HepG2 (cell line): ENCODE measurements around the gene ZNF430. TPM values are rescaled to one million over a fixed set of nuclear protein-coding genes. Genes with fewer than 3 reads are reported as not detected.
A peak's percentile ranks its signal among the peaks of the same experiment; 100 is the strongest.

Experiments
- ATAC-seq: fragments of 200-7000 bp; cut with Tn5 transposase; 3 replicates; pipeline ENCODE4 v1.9.1; 2020; ENCODE audit warnings: mild to moderate bottlenecking, moderate library complexity
- BruUV-seq: library from RNA; stranded (reverse); fragments of 400-500 nt; replicated peaks from 2 replicates; lab custom pipeline; 2021; lab: Mats Ljungman, UMichigan
- CTCF ChIA-PET: fragments of 300-600 bp; formaldehyde crosslinking; extraction: SDS; loops from one replicate; lab custom pipeline; 2021; ENCODE audit warnings: low total read pairs, inconsistent platforms, low intra/inter-chr PET ratio; lab: Yijun Ruan, JAX
- POLR2A ChIA-PET: fragments of 350-600 bp; sonication (Branson Sonifier 250); formaldehyde crosslinking; loops from one replicate; lab custom pipeline; 2020; ENCODE audit warnings: antibody characterized with exemption, inconsistent platforms; lab: Yijun Ruan, JAX
- DNase-seq: peaks from one replicate; pipeline ENCODE4 v3.0.0-alpha.2; 2015; ENCODE audit warnings: low spot score
- FAIRE-seq: peaks from 3 replicates; lab custom pipeline; 2011; peaks lifted over from hg19 to GRCh38; lab: Jason Lieb, UNC
- H2AFZ ChIP-seq: one replicate; pipeline ENCODE4 v1.6.1; 2011; ENCODE audit warnings: low read length, inconsistent platforms
- H3K27ac ChIP-seq: fragments of 300-600 bp; 3 replicates; pipeline ENCODE4 v1.8.0; 2011; ENCODE audit warnings: mixed run types, mild to moderate bottlenecking, mixed read lengths, low read length, inconsistent platforms; ENCODE audit not compliant: insufficient read depth; ENCODE audit errors: extremely low read length
- H3K27me3 ChIP-seq, 2 experiments: fragments of 200-600 bp in 1 of 2; 2 replicates in 1 of 2; 3 replicates in 1 of 2; pipeline versions ENCODE4 v1.6.0 to v1.8.0; 2011; ENCODE audit warnings: low read length in 2 of 2, mild to moderate bottlenecking in 2 of 2, moderate library complexity in 2 of 2, inconsistent platforms in 1 of 2; ENCODE audit not compliant: insufficient read depth in 2 of 2, control insufficient read depth in 1 of 2
- H3K36me3 ChIP-seq, 2 experiments: fragments of 200-600 bp in 1 of 2; replicated peaks in 1 of 2; 2 replicates in 1 of 2; 3 replicates in 1 of 2; pipeline versions ENCODE4 v1.5.1 to v1.8.0; 2011; ENCODE audit warnings: low read length in 2 of 2, inconsistent platforms in 1 of 2; ENCODE audit not compliant: insufficient read depth in 2 of 2, control insufficient read depth in 1 of 2
- H3K4me1 ChIP-seq: 2 replicates; pipeline ENCODE4 v1.5.1; 2012; ENCODE audit warnings: low read length, inconsistent platforms; ENCODE audit not compliant: insufficient read depth
- H3K4me2 ChIP-seq: 2 replicates; pipeline ENCODE4 v1.6.0; 2011; ENCODE audit warnings: low read depth, low read length, inconsistent platforms
- H3K4me3 ChIP-seq, 3 experiments: fragments of 200-600 bp in 1 of 3; sonication (generic), shearing (Covaris generic) in 1 of 3; replicated peaks in 1 of 3; 2 replicates each; pipeline ENCODE4 v1.5.1; 2011 to 2016; ENCODE audit warnings: low read length in 3 of 3, inconsistent platforms in 2 of 3, low read depth in 2 of 3, mild to moderate bottlenecking in 2 of 3, control low read depth in 1 of 3, mixed read lengths in 1 of 3; ENCODE audit not compliant: insufficient read depth in 1 of 3
- H3K79me2 ChIP-seq: one replicate; pipeline ENCODE4 v1.6.1; 2011; ENCODE audit warnings: low read length, inconsistent platforms; ENCODE audit not compliant: insufficient read depth
- H3K9ac ChIP-seq: 2 replicates; pipeline ENCODE4 v1.6.0; 2011; ENCODE audit warnings: mild to moderate bottlenecking, low read depth, low read length, inconsistent platforms; ENCODE audit not compliant: insufficient read depth
- H3K9me3 ChIP-seq: 2 replicates; pipeline ENCODE4 v1.5.1; 2012; ENCODE audit warnings: mild to moderate bottlenecking, low read length
- H4K20me1 ChIP-seq: 2 replicates; pipeline ENCODE4 v1.6.0; 2011; ENCODE audit warnings: inconsistent platforms, mild to moderate bottlenecking, low read length, moderate library complexity; ENCODE audit not compliant: insufficient read depth
- ARNTL ChIP-seq: sonication (generic); formaldehyde crosslinking; IDR thresholded peaks from 2 replicates; pipeline ENCODE4 v1.4.0; 2020; ENCODE audit warnings: mild to moderate bottlenecking, missing genetic modification reagents
- FOXA1 ChIP-seq, 2 experiments: fragments of 450-650 bp in 1 of 2; sonication (generic) in 1 of 2; formaldehyde crosslinking in 1 of 2; IDR thresholded peaks; 2 replicates each; pipeline versions ENCODE4 v1.4.0 to v1.6.1; 2016 to 2020; ENCODE audit warnings: missing genetic modification reagents in 1 of 2
- NFRKB ChIP-seq: fragments of 450-650 bp; IDR thresholded peaks from 2 replicates; pipeline ENCODE4 v1.6.1; 2017
- NR3C1 ChIP-seq: sonication (generic); formaldehyde crosslinking; IDR thresholded peaks from 2 replicates; pipeline ENCODE4 v1.4.0; 2020; ENCODE audit warnings: missing genetic modification reagents
- PRMT3 ChIP-seq: sonication (generic); formaldehyde crosslinking; IDR thresholded peaks from 2 replicates; pipeline ENCODE4 v1.8.1; 2022; ENCODE audit warnings: low read depth, mild to moderate bottlenecking, moderate library complexity, missing genetic modification reagents, borderline replicate concordance
- SNRNP70 ChIP-seq: fragments of 200-400 bp; formaldehyde crosslinking; IDR thresholded peaks from 2 replicates; pipeline ENCODE4 v1.6.1; 2017; ENCODE audit warnings: mild to moderate bottlenecking, low read depth, low read length, moderate library complexity
- SUZ12 ChIP-seq: fragments of 150-350 bp; IDR thresholded peaks from 2 replicates; pipeline ENCODE4 v1.6.1; 2014; ENCODE audit warnings: low read depth, low read length
- TBP ChIP-seq: sonication (generic); formaldehyde crosslinking; IDR thresholded peaks from 2 replicates; pipeline ENCODE4 v1.5.0; 2020; ENCODE audit warnings: missing genetic modification reagents
- TEAD3 ChIP-seq: optimal IDR thresholded peaks from 2 replicates; pipeline ENCODE3; 2016; ENCODE audit warnings: borderline replicate concordance
- ZBTB1 ChIP-seq: sonication (generic); formaldehyde crosslinking; IDR thresholded peaks from 2 replicates; pipeline ENCODE4 v1.4.0; 2020; ENCODE audit warnings: missing genetic modification reagents, borderline replicate concordance
- ZBTB20 ChIP-seq: sonication (generic); formaldehyde crosslinking; IDR thresholded peaks from 2 replicates; pipeline ENCODE4 v1.8.1; 2023; ENCODE audit warnings: missing genetic modification reagents, low read depth, mild to moderate bottlenecking, borderline replicate concordance
- ZNF232 ChIP-seq: sonication (generic); formaldehyde crosslinking; IDR thresholded peaks from 2 replicates; pipeline ENCODE4 v1.4.0; 2020; ENCODE audit warnings: missing genetic modification reagents, borderline replicate concordance
- ZNF256 ChIP-seq: sonication (generic); formaldehyde crosslinking; conservative IDR thresholded peaks from 2 replicates; pipeline ENCODE4 v1.4.0; 2020; ENCODE audit warnings: missing genetic modification reagents
- ZNF782 ChIP-seq: sonication (generic); formaldehyde crosslinking; IDR thresholded peaks from 2 replicates; pipeline ENCODE4 v1.4.0; 2020; ENCODE audit warnings: missing genetic modification reagents, mild to moderate bottlenecking, borderline replicate concordance
- ZNF792 ChIP-seq: IDR thresholded peaks from 2 replicates; pipeline ENCODE4 v1.6.1; 2016
- ZSCAN12 ChIP-seq: sonication (generic); formaldehyde crosslinking; IDR thresholded peaks from 2 replicates; pipeline ENCODE4 v1.9.0; 2021; ENCODE audit warnings: mild to moderate bottlenecking, missing genetic modification reagents
- ZSCAN31 ChIP-seq: sonication (generic); formaldehyde crosslinking; IDR thresholded peaks from 2 replicates; pipeline ENCODE4 v1.5.0; 2020; ENCODE audit warnings: low read depth, mild to moderate bottlenecking, missing genetic modification reagents
- WGBS: methylation state at CpG from one replicate; pipeline ENCODE4 v1.1.6; 2017; ENCODE audit warnings: low lambda C conversion rate; 5-methylcytosine and 5-hydroxymethylcytosine counted together
- in situ Hi-C: cut with HindIII; loops from 2 replicates; pipeline ENCODE4 v1.10.0; 2017; ENCODE audit warnings: low pct_unique_long_range_greater_than_20kb; ENCODE audit not compliant: extremely low pct_ligation_motif_present
- intact Hi-C: fragments of 100-400 bp; cut with micrococcal nuclease; formaldehyde crosslinking; loops from one replicate; pipeline ENCODE4 v1.10.0; 2022; ENCODE audit not compliant: unreplicated experiment
- polyA plus RNA-seq, 8 experiments: library from polyadenylated mRNA; depleted of rRNA in 3 of 8; stranded (reverse) in 7 of 8; unstranded in 1 of 8; fragments of >200 nt; fragmentation: Illumina TruSeq in 4 of 8; extraction: Trizol in 4 of 8; gene quantifications; 2 replicates each; pipeline versions ENCODE4 v1.2.1 to v1.2.3, GENCODE V29; 2011 to 2016; ENCODE audit warnings: low read depth in 4 of 8, missing spikeins in 1 of 8, mixed read lengths in 1 of 8; ENCODE audit not compliant: insufficient read depth in 1 of 8
- total RNA-seq, 5 experiments: library from RNA; depleted of rRNA; stranded (reverse); fragments of >200 nt; fragmentation: Illumina TruSeq; extraction: Trizol; gene quantifications; 2 replicates each; pipeline ENCODE4 v1.2.3, GENCODE V29; 2016; ENCODE audit warnings: low read depth in 1 of 5
- TF ChIP-seq, protein P1 (sequence below): sonication (generic); formaldehyde crosslinking; IDR thresholded peaks from 2 replicates; pipeline ENCODE4 v1.5.0; 2020; ENCODE audit warnings: mild to moderate bottlenecking, missing genetic modification reagents, borderline replicate concordance
- TF ChIP-seq, protein P2 (sequence below): IDR thresholded peaks from 2 replicates; pipeline ENCODE4 v1.6.1; 2012; ENCODE audit warnings: inconsistent platforms

Gene ZNF430
- total and polyA plus RNA-seq, 2 of the 13 experiments (the other 11 are each of a cell fraction or from before 2014, with no cell fraction given): 4.1 to 6.9 TPM

- peak overlapping the region; percentile 19 for H3K27ac ChIP-seq
- peak; percentile 37 for FAIRE-seq
Measured at GRCh38 chr19:21092109-21092508, 71.7 kb downstream of the ZNF430 start.

DNA sequence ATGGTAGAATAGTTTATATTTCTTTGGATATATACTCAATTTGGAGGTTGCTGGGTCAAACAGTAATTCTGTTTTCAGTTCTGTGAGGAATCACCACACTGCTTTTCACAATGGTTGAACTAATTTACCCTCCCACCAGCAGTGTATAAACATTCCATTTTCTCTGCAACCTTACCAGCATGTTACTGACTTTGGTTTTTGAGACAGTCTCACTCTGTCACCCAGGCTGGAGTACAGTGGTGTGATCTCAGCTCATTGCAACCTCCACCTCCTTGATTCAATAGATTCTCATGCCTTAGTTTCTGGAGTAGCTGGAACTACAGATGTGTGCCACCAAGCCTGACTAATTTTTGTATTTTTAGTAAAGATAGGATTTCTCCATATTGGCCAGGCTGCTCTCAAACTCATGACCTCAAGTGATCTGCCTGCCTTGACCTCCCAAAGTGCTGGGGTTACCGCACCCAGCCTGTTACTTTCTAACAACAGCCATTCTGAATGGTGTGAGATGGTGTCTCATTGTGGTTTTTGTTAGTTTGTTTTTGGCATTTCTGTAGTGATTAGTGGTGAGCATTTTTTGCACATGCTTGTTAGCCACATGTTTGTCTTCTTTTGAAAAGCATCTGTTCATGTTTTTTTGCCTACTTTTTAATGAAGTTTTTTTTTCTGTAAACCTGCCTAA lies 74.0 kb downstream of the ZNF430 start:
- H3K9ac ChIP-seq: no peak overlapping the region
- H2AFZ ChIP-seq: no peak overlapping the region
- no peak overlapping the region for H3K27ac ChIP-seq
- no peaks in the 10 kb centered on the region for H3K9me3 ChIP-seq
- BruUV-seq: no TSS peak
- FAIRE-seq (no peak), ATAC-seq (no peak), DNase-seq (no peak)
- no peaks in the 10 kb centered on the region for H3K79me2 ChIP-seq
- ChIA-PET CTCF (no interaction called here), POLR2A (no interaction called here)
- no peaks in the 10 kb centered on the region for H4K20me1 ChIP-seq
- 0 out of 5 replicates have a peak, but pooled peaks cover 0 to 7% of the 10 kb centered on the region in 2 experiments for H3K36me3 ChIP-seq
- 93% methylated on average over 1 of the region's 1 CpG for WGBS
- H3K4me1 ChIP-seq: peaks cover 9% of the 10 kb centered on the region
- no peak overlapping the region for H3K4me3 ChIP-seq
- H3K4me2 ChIP-seq: no peak overlapping the region
- H3K27me3 ChIP-seq: no peaks in the 10 kb centered on the region
- intact Hi-C loops (no loop called here), in situ Hi-C loops (no loop called here)
- TF ChIP-seq SUZ12: no peak
- no peak for TF ChIP-seq ZNF792 (CRISPR knock-in tag)
- no peak for TF ChIP-seq ARNTL (CRISPR knock-in tag)
- no peak for TF ChIP-seq TBP
- TF ChIP-seq ZSCAN12 (CRISPR knock-in tag): no peak
- no peak for TF ChIP-seq SNRNP70
- TF ChIP-seq ZSCAN31 (CRISPR knock-in tag): no peak
- TF ChIP-seq ZNF782 (CRISPR knock-in tag): no peak
- TF ChIP-seq ZNF232: no peak
- no peak for TF ChIP-seq NFRKB
- TF ChIP-seq, protein P1, sequence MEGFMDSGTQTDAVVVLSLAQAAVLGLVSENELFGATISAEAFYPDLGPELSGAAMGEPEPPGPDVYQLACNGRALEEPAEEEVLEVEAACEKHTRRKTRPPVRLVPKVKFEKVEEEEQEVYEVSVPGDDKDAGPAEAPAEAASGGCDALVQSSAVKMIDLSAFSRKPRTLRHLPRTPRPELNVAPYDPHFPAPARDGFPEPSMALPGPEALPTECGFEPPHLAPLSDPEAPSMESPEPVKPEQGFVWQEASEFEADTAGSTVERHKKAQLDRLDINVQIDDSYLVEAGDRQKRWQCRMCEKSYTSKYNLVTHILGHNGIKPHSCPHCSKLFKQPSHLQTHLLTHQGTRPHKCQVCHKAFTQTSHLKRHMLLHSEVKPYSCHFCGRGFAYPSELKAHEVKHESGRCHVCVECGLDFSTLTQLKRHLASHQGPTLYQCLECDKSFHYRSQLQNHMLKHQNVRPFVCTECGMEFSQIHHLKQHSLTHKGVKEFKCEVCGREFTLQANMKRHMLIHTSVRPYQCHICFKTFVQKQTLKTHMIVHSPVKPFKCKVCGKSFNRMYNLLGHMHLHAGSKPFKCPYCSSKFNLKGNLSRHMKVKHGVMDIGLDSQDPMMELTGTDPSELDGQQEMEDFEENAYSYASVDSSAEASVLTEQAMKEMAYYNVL: no peak

More at GRCh38 chr19:21092109-21092508, 71.7 kb downstream of the ZNF430 start:
- in situ Hi-C loops (no loop called here), intact Hi-C loops (no loop called here)
- POLR2A ChIA-PET: no interaction called here
- H2AFZ ChIP-seq: no peak overlapping the region
- TF ChIP-seq ZNF256: no peak
- no peak for TF ChIP-seq ZBTB20
- no peak for TF ChIP-seq NR3C1 (CRISPR knock-in tag)
- TF ChIP-seq, protein P2, sequence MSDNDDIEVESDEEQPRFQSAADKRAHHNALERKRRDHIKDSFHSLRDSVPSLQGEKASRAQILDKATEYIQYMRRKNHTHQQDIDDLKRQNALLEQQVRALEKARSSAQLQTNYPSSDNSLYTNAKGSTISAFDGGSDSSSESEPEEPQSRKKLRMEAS: no peak
- TF ChIP-seq PRMT3 (CRISPR knock-in tag): no peak
- peak; percentile 27 for TF ChIP-seq TEAD3 (CRISPR knock-in tag)
- TF ChIP-seq ZBTB1 (CRISPR knock-in tag): no peak
- TF ChIP-seq FOXA1 (IDR thresholded peaks at IDR 0.05): no peak
- TF ChIP-seq FOXA1 (CRISPR knock-in tag; IDR thresholded peaks at IDR 0.05): 0 out of 2 replicates have a peak, but pooled peaks have one; percentile 12
- TF ChIP-seq, all 625 proteins: peak for 2
- no peaks in the 10 kb centered on the region for H3K79me2 ChIP-seq
- H3K36me3 ChIP-seq: peaks cover 0 to 4% of the 10 kb centered on the region in 2 experiments; a peak in 1 of 5 replicates
- no peak overlapping the region for H3K9ac ChIP-seq
- H3K9me3 ChIP-seq: no peaks in the 10 kb centered on the region
- H3K27me3 ChIP-seq: no peaks in the 10 kb centered on the region
- peak; percentile 33 for DNase-seq
- CTCF ChIA-PET: no interaction called here
- BruUV-seq: no TSS peak
- H3K4me3 ChIP-seq: no peak overlapping the region
- no peak for ATAC-seq
- H3K4me2 ChIP-seq: no peak overlapping the region
- H3K4me1 ChIP-seq: peaks cover 9% of the 10 kb centered on the region
- H4K20me1 ChIP-seq: no peaks in the 10 kb centered on the region
